ENCODE data around the gene JPH4.
"Not testable (repeated sequence)": the region's sequence is repeated elsewhere in the genome, so short reads cannot be mapped to it uniquely, and the experiment has no call there.

JPH4 gene

DNA sequence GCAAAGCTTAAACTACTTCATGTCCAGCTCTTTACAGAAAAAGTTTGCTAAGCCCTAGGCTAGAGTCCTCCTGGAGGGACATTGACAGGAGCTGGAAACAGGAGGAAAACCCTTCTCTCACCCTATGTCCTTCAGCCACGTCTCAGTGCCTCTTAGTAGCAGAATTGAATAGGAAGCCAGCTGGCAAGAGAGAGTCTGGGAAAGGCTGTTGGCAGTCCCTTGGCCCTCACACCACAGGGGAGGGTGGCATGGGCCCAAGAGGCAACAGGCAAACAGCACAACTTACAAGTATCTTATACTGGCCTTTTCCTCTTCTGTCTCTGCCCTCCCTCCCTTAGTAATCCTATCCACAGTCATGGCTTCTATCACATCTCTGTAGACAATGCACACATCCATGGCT lies 29.9 kb upstream of the JPH4 start:
- no peak for DNase-seq

- DNase-seq, result no peak
These were observed 27.5 kb upstream of the JPH4 start for GRCh38 chr14:23605931-23606585.

DNA sequence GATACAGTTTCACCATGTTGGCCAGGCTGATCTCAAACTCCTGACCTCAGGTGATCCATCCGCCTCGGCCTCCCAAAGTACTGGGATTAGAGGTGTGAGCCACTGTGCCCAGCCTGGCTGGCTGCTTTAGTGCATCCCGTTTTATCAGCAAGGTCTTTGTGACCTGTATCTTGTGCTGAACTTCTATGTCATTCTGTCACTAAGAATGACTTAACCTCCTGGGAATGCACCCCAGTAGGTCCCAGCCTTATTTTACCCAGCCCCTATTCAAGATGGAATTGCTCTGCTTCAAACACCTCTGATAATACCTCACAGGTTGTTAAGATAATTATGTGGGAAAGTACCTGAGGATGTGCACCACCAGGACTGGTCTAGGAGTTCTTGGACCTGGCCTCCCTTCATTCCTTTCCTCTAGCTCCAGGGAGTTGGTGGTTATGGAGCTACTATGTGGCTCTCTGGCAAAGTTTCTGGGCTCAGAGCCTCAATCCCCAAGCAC lies 26.1 kb upstream of the JPH4 start:
- no peak for DNase-seq

DNA sequence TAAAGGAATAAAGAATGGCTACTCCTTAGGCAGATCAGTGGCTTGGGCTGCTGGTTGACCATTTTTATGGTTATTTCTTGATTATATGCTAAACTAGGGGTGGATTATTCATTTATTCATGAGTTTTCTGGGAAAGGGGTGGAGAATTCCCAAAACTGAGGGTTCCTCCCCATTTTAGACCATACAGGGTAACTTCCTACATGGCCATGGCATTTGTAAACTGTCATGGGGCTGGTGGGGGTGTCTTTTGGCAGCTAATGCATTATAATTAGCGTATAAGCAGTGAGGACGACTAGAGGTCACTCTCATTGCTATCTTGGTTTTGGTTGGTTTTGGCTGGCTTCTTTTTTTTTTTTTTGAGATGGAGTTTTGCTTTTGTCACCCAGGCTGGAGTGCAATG lies 25.6 kb upstream of the JPH4 start:
- no peak for DNase-seq

- DNase-seq, result no peak
These were observed 24.5 kb upstream of the JPH4 start for GRCh38 chr14:23603103-23603502.

DNA sequence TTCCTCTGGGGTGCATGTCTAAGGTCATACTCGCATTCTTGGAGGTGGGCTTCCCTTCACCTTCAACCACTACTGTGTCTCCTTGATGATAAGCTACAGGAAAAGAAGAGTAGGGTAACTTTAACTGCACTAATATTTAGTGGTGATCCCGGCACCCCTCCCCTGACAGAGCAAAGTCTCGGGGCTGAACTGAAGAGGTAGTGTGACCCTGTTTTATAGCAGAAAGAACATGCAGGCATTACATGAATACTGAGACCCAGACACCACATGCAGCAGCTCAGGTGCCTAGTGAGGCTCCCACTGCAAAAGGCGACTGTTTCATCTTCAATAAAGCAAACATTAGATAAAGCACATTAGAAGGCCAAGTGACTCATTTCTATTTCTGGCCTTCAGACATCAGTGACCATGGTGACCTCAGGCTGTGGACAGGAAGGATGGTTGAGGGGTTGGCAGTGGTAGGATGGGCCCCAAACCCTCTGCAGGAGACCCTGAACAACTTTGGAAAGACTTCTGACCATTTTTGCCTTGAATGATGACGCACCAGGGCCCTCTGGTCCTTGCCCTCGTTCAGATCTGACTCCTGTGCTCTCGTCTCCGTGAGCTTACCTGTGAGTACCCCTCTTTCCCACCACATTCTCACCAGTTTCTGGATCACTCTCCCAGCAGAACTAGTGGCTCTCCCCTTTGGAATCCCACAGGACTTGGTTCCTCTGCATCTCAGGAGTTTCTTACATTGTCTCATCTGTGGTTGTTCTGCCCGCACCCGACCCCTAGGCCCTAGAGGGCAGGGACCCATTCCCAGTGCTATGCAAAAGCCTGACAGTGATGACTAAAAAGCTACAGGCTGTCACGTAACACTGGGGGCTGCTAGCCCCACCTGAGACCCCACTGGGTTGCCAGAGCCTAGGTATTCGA lies 23.8 kb upstream of the JPH4 start:
- no peak for DNase-seq

- DNase-seq, result no peak
These were observed 23.2 kb upstream of the JPH4 start for GRCh38 chr14:23601845-23602180.

- DNase-seq, result no peak
These were observed 22.8 kb upstream of the JPH4 start for GRCh38 chr14:23601424-23601823.

- DNase-seq, result no peak
These were observed 22.2 kb upstream of the JPH4 start for GRCh38 chr14:23600806-23601205.

GRCh38 chr14:23600322-23600707 lies 21.7 kb upstream of the JPH4 start:
- no peak for DNase-seq

DNA sequence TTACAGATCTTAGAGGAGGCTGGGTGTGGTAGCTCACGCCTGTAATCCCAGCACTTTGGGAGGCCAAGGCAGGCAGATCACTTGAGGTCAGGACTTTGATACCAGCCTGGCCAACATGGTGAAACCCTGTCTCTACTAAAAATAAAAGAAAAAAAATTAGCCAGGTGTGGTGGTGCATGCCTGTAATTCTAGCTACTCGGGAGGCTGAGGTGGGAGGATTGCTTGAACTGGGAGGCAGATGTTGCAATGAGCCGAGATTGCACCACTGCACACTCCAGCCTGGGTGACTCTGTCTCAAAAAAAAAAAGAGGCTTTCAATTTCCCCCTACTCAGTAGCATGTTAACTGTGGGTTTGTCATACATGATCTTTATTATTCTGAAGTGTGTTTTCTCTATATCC lies 15.6 kb upstream of the JPH4 start:
- DNase-seq, result not testable (repeated sequence)

DNA sequence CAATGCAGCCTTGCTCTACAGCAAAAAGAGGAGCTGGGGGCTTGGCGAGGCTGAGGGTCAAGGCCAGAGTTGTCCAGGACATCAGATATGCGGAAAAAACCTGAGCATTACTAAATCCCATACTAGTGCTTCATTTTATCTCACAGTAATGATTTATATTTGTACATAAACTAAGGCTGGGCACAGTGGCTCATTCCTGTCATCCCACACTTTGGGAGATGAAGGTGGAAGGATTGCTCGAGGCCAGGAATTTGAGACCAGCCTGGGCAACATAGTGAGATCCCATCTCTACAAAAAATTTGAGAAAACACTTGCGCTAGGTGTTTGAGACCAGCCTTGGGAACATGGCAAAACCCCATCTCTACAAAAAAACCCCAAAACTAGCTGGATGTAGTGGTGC lies 11.6 kb upstream of the JPH4 start:
- no peak for DNase-seq

GRCh38 chr14:23589606-23590005 lies 11.0 kb upstream of the JPH4 start:
- DNase-seq, result no peak

- DNase-seq, result peak; percentile 84
These were observed 10.5 kb upstream of the JPH4 start for GRCh38 chr14:23588884-23589598.

GRCh38 chr14:23584527-23585203 lies 6.1 kb upstream of the JPH4 start:
- not testable (repeated sequence) for DNase-seq

GRCh38 chr14:23583761-23584526 lies 5.4 kb upstream of the JPH4 start:
- not testable (repeated sequence) for DNase-seq

DNA sequence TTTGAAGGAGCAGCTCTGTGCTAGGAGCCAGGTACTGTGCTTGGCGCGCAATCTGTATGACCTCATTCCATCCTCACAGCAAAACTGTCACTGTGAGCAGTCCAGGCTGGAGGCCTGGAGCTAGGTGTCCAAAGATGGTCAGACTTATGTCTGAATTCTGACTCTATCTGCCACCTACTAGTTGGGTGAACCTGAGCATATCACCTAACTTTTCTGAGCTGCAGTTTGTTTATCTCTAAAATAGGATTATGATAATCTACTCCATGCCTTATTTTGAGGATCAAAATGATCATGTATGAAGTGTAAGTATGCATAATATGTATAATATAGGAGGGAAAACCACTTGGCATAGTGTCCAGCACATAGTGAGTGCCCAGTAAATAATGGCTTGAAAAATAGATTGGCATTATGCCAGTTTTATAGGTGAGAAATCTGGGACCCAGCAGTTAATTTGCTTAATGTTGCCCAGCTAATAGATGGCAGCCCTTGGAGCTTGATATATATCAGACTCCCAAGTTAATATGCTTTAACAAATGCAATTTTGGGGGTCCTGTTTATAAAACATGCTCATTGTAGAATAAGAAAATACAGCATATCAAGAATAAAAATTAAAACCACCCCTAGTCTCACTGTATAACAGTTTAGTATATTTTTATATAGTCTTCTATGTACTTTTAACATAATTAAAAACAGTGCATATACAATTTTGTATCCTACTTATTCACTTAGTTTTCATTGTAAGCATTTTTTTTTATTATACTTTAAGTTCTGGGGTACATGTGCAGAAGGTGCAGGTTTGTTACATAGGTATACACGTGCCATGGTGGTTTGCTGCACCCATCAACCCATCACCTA lies 4.5 kb upstream of the JPH4 start:
- no peak for DNase-seq

- no peak for DNase-seq
These were observed 2.3 kb upstream of the JPH4 start for GRCh38 chr14:23580948-23581281.

GRCh38 chr14:23580152-23580926 lies 1.7 kb upstream of the JPH4 start:
- no peak for DNase-seq

- DNase-seq, result no peak
These were observed 1.1 kb upstream of the JPH4 start for GRCh38 chr14:23579739-23580138.

DNA sequence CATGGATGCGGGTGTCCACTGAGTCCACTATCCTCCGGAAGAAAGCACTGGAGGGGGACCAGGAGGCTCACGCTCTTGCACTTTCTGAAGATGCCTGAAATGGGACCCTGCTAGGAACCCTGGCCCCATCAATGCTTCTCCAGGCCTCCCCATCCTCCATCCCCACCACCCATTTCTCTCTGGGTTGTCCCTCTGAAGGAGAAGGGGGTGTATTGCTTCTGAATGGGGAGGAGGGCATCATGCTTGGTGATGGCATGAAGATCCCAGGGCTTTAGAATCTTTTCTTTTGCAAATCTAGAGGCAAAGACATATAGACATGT lies 681 bp upstream of the JPH4 start:
- no peak for DNase-seq
